ENCODE results near the gene CHCHD4. TPM values are rescaled to one million over a fixed set of nuclear protein-coding genes. Genes with fewer than 3 reads are reported as not detected.

CHCHD4 gene
- total RNA-seq, 1 experiment from 2014 or later = 44.5 TPM

Other genes with a start within 250 kb of the CHCHD4 start
- 0.09 and 0.29 TPM in 2 replicates for gene WNT7A, start 244.8 kb downstream of the CHCHD4 start, total RNA-seq (2014; rRNA removed; shearing (Covaris generic))
- 65.9 and 69.8 TPM in 2 replicates for gene TMEM43, start 182 bp upstream of the CHCHD4 start, total RNA-seq (2014; rRNA removed; shearing (Covaris generic))
- gene XPC, start 53.7 kb upstream of the CHCHD4 start, total RNA-seq (2014; rRNA removed; shearing (Covaris generic)) = 8.2 and 8.8 TPM in 2 replicates
- 22.3 and 22.9 TPM in 2 replicates for gene LSM3, start 53.9 kb upstream of the CHCHD4 start, total RNA-seq (2014; rRNA removed; shearing (Covaris generic))